K562 (cell line): ENCODE results near the gene SSR2. TPM values are rescaled to one million over a fixed set of nuclear protein-coding genes. Genes with fewer than 3 reads are reported as not detected.
A peak's percentile ranks its signal among the peaks of the same experiment; 100 is the strongest.

ENCODE experiments used
- ATAC-seq: fragments of 200-7000 bp; cut with Tn5 transposase; 3 replicates; pipeline ENCODE4 v1.9.1; 2020; ENCODE audit warnings: moderate library complexity
- BruUV-seq: library from RNA; stranded (reverse); fragments of 400-500 nt; replicated peaks from 2 replicates; lab custom pipeline; 2021; lab: Mats Ljungman, UMichigan
- CTCF ChIA-PET: fragments of 300-600 bp; formaldehyde crosslinking; extraction: SDS; loops from one replicate; lab custom pipeline; 2021; ENCODE audit warnings: low intra/inter-chr PET ratio; lab: Yijun Ruan, JAX
- POLR2A ChIA-PET: fragments of 300-600, 350-650 bp; sonication (Branson Sonifier 250); formaldehyde crosslinking; extraction: SDS; loops from one replicate; lab custom pipeline; 2021; ENCODE audit warnings: antibody characterized with exemption, inconsistent platforms; lab: Yijun Ruan, JAX
- DNase-seq, 4 experiments: peaks; one replicate each; pipeline versions ENCODE4 v3.0.0 to v3.0.0-alpha.2; 2011 to 2018; ENCODE audit warnings: low spot score in 3 of 4, mixed read lengths in 3 of 4; ENCODE audit errors: extremely low read depth in 1 of 4
- FAIRE-seq: peaks from 2 replicates; lab custom pipeline; 2011; peaks lifted over from hg19 to GRCh38; lab: Jason Lieb, UNC
- H2AFZ ChIP-seq: 2 replicates; pipeline ENCODE4 v1.6.0; 2011; ENCODE audit warnings: low read depth, low read length, control low read depth, inconsistent platforms
- H3K27ac ChIP-seq: fragments of 200-600 bp; 3 replicates; pipeline ENCODE4 v1.8.0; 2011; ENCODE audit warnings: low read depth, mild to moderate bottlenecking, control low read depth, inconsistent platforms, low read length, moderate library complexity, mixed read lengths; ENCODE audit errors: extremely low read depth
- H3K27me3 ChIP-seq, 2 experiments: fragments of 300-600 bp in 1 of 2; 2 replicates in 1 of 2; 3 replicates in 1 of 2; pipeline versions ENCODE4 v1.6.0 to v1.8.0; 2011; ENCODE audit warnings: inconsistent platforms in 2 of 2, low read length in 2 of 2, mild to moderate bottlenecking in 1 of 2, mixed read lengths in 1 of 2, moderate library complexity in 1 of 2; ENCODE audit not compliant: control insufficient read depth in 2 of 2, insufficient read depth in 2 of 2
- H3K36me3 ChIP-seq: fragments of 300-600 bp; 3 replicates; pipeline ENCODE4 v1.8.0; 2011; ENCODE audit warnings: mild to moderate bottlenecking, low read length, inconsistent platforms; ENCODE audit not compliant: control insufficient read depth, insufficient read depth
- H3K4me1 ChIP-seq, 2 experiments: fragments of 200-600 bp in 1 of 2; replicated peaks in 1 of 2; 2 replicates in 1 of 2; 3 replicates in 1 of 2; pipeline versions ENCODE4 v1.5.1 to v1.8.0; 2011; ENCODE audit warnings: inconsistent platforms in 2 of 2, low read length in 2 of 2, mild to moderate bottlenecking in 1 of 2, mixed read lengths in 1 of 2, moderate library complexity in 1 of 2; ENCODE audit not compliant: control insufficient read depth in 2 of 2, insufficient read depth in 2 of 2
- H3K4me2 ChIP-seq: 2 replicates; pipeline ENCODE4 v1.6.1; 2011; ENCODE audit warnings: low read length, control low read depth, inconsistent platforms, mixed read lengths; ENCODE audit not compliant: insufficient read depth
- H3K4me3 ChIP-seq: fragments of 200-600 bp; sonication (generic), shearing (Covaris generic); 2 replicates; pipeline ENCODE4 v1.5.1; 2016; ENCODE audit warnings: control low read depth, inconsistent platforms
- H3K79me2 ChIP-seq: fragments of 200-600 bp; 3 replicates; pipeline ENCODE4 v1.8.0; 2011; ENCODE audit warnings: low read length, inconsistent platforms; ENCODE audit not compliant: control insufficient read depth, insufficient read depth
- H3K9ac ChIP-seq, 2 experiments: 2 replicates each; pipeline versions ENCODE4 v1.6.0 to v1.6.1; 2011; ENCODE audit warnings: low read depth in 2 of 2, low read length in 2 of 2, control low read depth in 1 of 2, inconsistent platforms in 1 of 2, mild to moderate bottlenecking in 1 of 2, mixed read lengths in 1 of 2; ENCODE audit not compliant: insufficient read depth in 1 of 2
- H3K9me1 ChIP-seq: one replicate; pipeline ENCODE4 v1.6.0; 2011; ENCODE audit warnings: inconsistent platforms, mild to moderate bottlenecking, low read length, moderate library complexity; ENCODE audit not compliant: control insufficient read depth, insufficient read depth
- H3K9me3 ChIP-seq: replicated peaks from 2 replicates; pipeline ENCODE4 v1.5.1; 2011; ENCODE audit warnings: low read depth, low read length, inconsistent platforms; ENCODE audit not compliant: control insufficient read depth, insufficient read depth
- H4K20me1 ChIP-seq: replicated peaks from 2 replicates; pipeline ENCODE4 v1.6.1; 2011; ENCODE audit warnings: low read length, inconsistent platforms, mixed read lengths; ENCODE audit not compliant: control insufficient read depth, insufficient read depth
- ARHGAP35 ChIP-seq: fragments of 450-650 bp; IDR thresholded peaks from 2 replicates; pipeline ENCODE4 v1.6.1; 2018; ENCODE audit not compliant: partially characterized antibody
- BCL6 ChIP-seq: fragments of 250-450 bp; sonication (Bioruptor Pico); IDR thresholded peaks from 2 replicates; pipeline ENCODE4 v1.4.0; 2020
- BDP1 ChIP-seq: IDR thresholded peaks from 3 replicates; pipeline ENCODE4 v1.6.1; 2011; ENCODE audit not compliant: insufficient read length, insufficient read depth
- CBX3 ChIP-seq, 2 experiments: IDR thresholded peaks; 1 replicate in 1 of 2; 2 replicates in 1 of 2; pipeline ENCODE4 v1.6.1; 2012; ENCODE audit warnings: inconsistent platforms in 2 of 2, low read length in 2 of 2, borderline replicate concordance in 1 of 2, control low read depth in 1 of 2
- HMGN3 ChIP-seq: IDR thresholded peaks from 2 replicates; pipeline ENCODE4 v1.6.1; 2011; ENCODE audit warnings: borderline replicate concordance, low read depth, mild to moderate bottlenecking, mixed read lengths, low read length; ENCODE audit not compliant: insufficient read length; ENCODE audit errors: extremely low read depth
- HNRNPL ChIP-seq: fragments of 200-400 bp; formaldehyde crosslinking; IDR thresholded peaks from 2 replicates; pipeline ENCODE4 v1.6.1; 2017; ENCODE audit warnings: low read depth, mild to moderate bottlenecking, low read length
- NBN ChIP-seq: fragments of 450-650 bp; IDR thresholded peaks from 2 replicates; pipeline ENCODE4 v1.6.1; 2016; ENCODE audit warnings: low read depth, mild to moderate bottlenecking
- NRF1 ChIP-seq, 2 experiments: fragments of 450-650 bp; IDR thresholded peaks in 1 of 2; conservative IDR thresholded peaks in 1 of 2; 2 replicates each; pipeline ENCODE4 v1.6.1; 2014; ENCODE audit warnings: mild to moderate bottlenecking in 2 of 2
- PCBP1 ChIP-seq: fragments of 200-400 bp; formaldehyde crosslinking; IDR thresholded peaks from 2 replicates; pipeline ENCODE4 v1.6.1; 2018; ENCODE audit warnings: mild to moderate bottlenecking, low read depth, low read length; ENCODE audit not compliant: poor library complexity, severe bottlenecking
- RB1 ChIP-seq: fragments of 450-650 bp; IDR thresholded peaks from 2 replicates; pipeline ENCODE4 v1.6.1; 2017; ENCODE audit warnings: low read depth, mild to moderate bottlenecking
- RBM15 ChIP-seq: fragments of 200-400 bp; formaldehyde crosslinking; IDR thresholded peaks from 2 replicates; pipeline ENCODE4 v1.6.1; 2018; ENCODE audit warnings: mild to moderate bottlenecking, low read length, moderate library complexity; ENCODE audit not compliant: insufficient read depth
- RNF2 ChIP-seq: sonication (generic); IDR thresholded peaks from 2 replicates; pipeline ENCODE4 v1.6.1; 2016
- ZNF134 ChIP-seq: fragments of 250-450 bp; sonication (Bioruptor Pico); conservative IDR thresholded peaks from 2 replicates; pipeline ENCODE4 v1.4.0; 2020
- ZNF184 ChIP-seq: sonication (generic); formaldehyde crosslinking; IDR thresholded peaks from 2 replicates; pipeline ENCODE4 v1.5.0; 2020; ENCODE audit warnings: missing genetic modification reagents
- ZNF57 ChIP-seq: fragments of 450-650 bp; formaldehyde crosslinking; IDR thresholded peaks from 2 replicates; pipeline ENCODE4 v1.4.0; 2020; ENCODE audit warnings: mild to moderate bottlenecking, moderate library complexity
- WGBS: fragments of 100-300 bp; shearing (Covaris generic); methylation state at CpG from one replicate; pipeline ENCODE4 v1.1.6; 2016; ENCODE audit warnings: low coverage, mixed read lengths; ENCODE audit not compliant: insufficient coverage; ENCODE audit errors: missing lambda C conversion rate; 5-methylcytosine and 5-hydroxymethylcytosine counted together
- in situ Hi-C: fragments of 300-500 bp; cut with MboI; formaldehyde crosslinking; loops from 4 replicates; pipeline ENCODE4 v1.15.0; 2018; ENCODE audit warnings: inconsistent platforms, mixed read lengths
- intact Hi-C: fragments of 100-400 bp; cut with micrococcal nuclease; formaldehyde crosslinking; loops from 2 replicates; pipeline ENCODE4 v1.14.2; 2022
- polyA plus RNA-seq, 8 experiments: library from polyadenylated mRNA; depleted of rRNA in 4 of 8; stranded (reverse) in 5 of 8; unstranded in 3 of 8; fragments of >200 nt; fragmentation: Nextera tagmentation in 2 of 8; fragmentation: Illumina TruSeq in 1 of 8; extraction: Ambion mirVana in 2 of 8; extraction: Trizol in 1 of 8; gene quantifications; 2 replicates each; pipeline versions ENCODE4 v1.2.1 to v1.2.3, GENCODE V29; 2011 to 2014; ENCODE audit warnings: inconsistent platforms in 1 of 8, missing spikeins in 1 of 8
- total RNA-seq, 7 experiments: library from RNA; depleted of rRNA in 6 of 7; stranded (reverse); fragments of >200 nt in 6 of 7; fragmentation: Illumina TruSeq in 2 of 7; extraction: Trizol in 2 of 7; gene quantifications; 2 replicates each; pipeline versions ENCODE4 v1.2.1 to v1.2.3, GENCODE V29; 2011 to 2021; ENCODE audit warnings: low replicate concordance in 1 of 7
- TF ChIP-seq, protein P1 (sequence below): fragments of 200-800 bp; sonication (Bioruptor generic); IDR thresholded peaks from 2 replicates; pipeline ENCODE4 v1.6.1; 2017; ENCODE audit warnings: missing genetic modification characterization, missing compliant biosample characterization
- TF ChIP-seq, protein P2 (sequence below): sonication (generic); formaldehyde crosslinking; IDR thresholded peaks from 2 replicates; pipeline ENCODE4 v1.8.1; 2023; ENCODE audit warnings: mild to moderate bottlenecking, missing genetic modification reagents

The SSR2 gene
- total and polyA plus RNA-seq, 9 of the 15 experiments (the other 6 are each of a cell fraction or from before 2014, with no cell fraction given) = 161 to 411 (median 240) TPM

- in situ Hi-C loops (no loop called here), intact Hi-C loops (no loop called here)
- POLR2A ChIA-PET = interaction anchor here (0.7 to 6.0 kb wide), 7 partner anchors 7 to 35 kb away, joined by 3 to 41 read pairs (median 5); partner anchors contain the start of gene ARHGEF2
- Histone ChIP-seq H4K20me1 (peaks cover 9% of the 10 kb centered on the region; the same call in 1 of the 2 replicates), H3K4me2 (peak overlapping the region; percentile 67), H2AFZ (no peak overlapping the region), H3K36me3 (peaks cover 79% of the 10 kb centered on the region; the same call in 2 of the 3 replicates), H3K4me3 (0 out of 2 replicates have a peak overlapping the region, but pooled peaks have one; percentile 9), H3K9ac (peak overlapping the region; percentile 50 to 85), H3K79me2 (peaks cover 83% of the 10 kb centered on the region), H3K9me3 (no peaks in the 10 kb centered on the region), H3K4me1 (peaks cover 52 to 54% of the 10 kb centered on the region in 2 experiments), H3K27ac (peak overlapping the region; percentile 83), H3K9me1 (peaks cover 5% of the 10 kb centered on the region), H3K27me3 (no peaks in the 10 kb centered on the region)
- peak in 3 of 4 experiments; percentile 53 to 85 (median 80) for DNase-seq
- WGBS = 4% methylated on average over 10 of the region's 11 CpGs
- peak; percentile 91 for FAIRE-seq
- CTCF ChIA-PET = no interaction called here
- no TSS peak for BruUV-seq
- ATAC-seq = peak; percentile 83
- no peak for TF ChIP-seq PCBP1
- TF ChIP-seq HMGN3 = no peak
- peak; percentile 88 for TF ChIP-seq RNF2
- TF ChIP-seq HNRNPL = 0 out of 2 replicates have a peak, but pooled peaks have one; percentile 34
- TF ChIP-seq NRF1 (conservative IDR thresholded peaks at IDR 0.05 in 1 of 2, IDR thresholded peaks at IDR 0.05 in 1 of 2) = peak; percentile 50 to 59
- TF ChIP-seq, protein P1, sequence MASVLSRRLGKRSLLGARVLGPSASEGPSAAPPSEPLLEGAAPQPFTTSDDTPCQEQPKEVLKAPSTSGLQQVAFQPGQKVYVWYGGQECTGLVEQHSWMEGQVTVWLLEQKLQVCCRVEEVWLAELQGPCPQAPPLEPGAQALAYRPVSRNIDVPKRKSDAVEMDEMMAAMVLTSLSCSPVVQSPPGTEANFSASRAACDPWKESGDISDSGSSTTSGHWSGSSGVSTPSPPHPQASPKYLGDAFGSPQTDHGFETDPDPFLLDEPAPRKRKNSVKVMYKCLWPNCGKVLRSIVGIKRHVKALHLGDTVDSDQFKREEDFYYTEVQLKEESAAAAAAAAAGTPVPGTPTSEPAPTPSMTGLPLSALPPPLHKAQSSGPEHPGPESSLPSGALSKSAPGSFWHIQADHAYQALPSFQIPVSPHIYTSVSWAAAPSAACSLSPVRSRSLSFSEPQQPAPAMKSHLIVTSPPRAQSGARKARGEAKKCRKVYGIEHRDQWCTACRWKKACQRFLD (CRISPR knock-in tag) = no peak; the same call in 1 of the 2 replicates
- TF ChIP-seq CBX3 (IDR thresholded peaks at IDR 0.05; ENCODE audit: borderline replicate concordance in 1 of 2, low read length in 2 of 2) = no peak
- no peak for TF ChIP-seq ZNF57 (CRISPR knock-in tag)
- TF ChIP-seq NBN = peak; percentile 45; the same call in 1 of the 2 replicates
- no peak for TF ChIP-seq ZNF134
- TF ChIP-seq RB1 = 0 out of 2 replicates have a peak, but pooled peaks have one; percentile 12
- no peak for TF ChIP-seq RBM15
- 0 out of 2 replicates have a peak, but pooled peaks have one; percentile 47 for TF ChIP-seq BCL6 (CRISPR knock-in tag)
- TF ChIP-seq, protein P2, sequence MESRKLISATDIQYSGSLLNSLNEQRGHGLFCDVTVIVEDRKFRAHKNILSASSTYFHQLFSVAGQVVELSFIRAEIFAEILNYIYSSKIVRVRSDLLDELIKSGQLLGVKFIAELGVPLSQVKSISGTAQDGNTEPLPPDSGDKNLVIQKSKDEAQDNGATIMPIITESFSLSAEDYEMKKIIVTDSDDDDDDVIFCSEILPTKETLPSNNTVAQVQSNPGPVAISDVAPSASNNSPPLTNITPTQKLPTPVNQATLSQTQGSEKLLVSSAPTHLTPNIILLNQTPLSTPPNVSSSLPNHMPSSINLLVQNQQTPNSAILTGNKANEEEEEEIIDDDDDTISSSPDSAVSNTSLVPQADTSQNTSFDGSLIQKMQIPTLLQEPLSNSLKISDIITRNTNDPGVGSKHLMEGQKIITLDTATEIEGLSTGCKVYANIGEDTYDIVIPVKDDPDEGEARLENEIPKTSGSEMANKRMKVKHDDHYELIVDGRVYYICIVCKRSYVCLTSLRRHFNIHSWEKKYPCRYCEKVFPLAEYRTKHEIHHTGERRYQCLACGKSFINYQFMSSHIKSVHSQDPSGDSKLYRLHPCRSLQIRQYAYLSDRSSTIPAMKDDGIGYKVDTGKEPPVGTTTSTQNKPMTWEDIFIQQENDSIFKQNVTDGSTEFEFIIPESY (CRISPR knock-in tag) = no peak
- peak; percentile 67 for TF ChIP-seq ARHGAP35
- TF ChIP-seq ZNF184 (CRISPR knock-in tag) = no peak
- no peak for TF ChIP-seq BDP1
Observed at GRCh38 chr1:155970531-155971167, 50.1 kb downstream of the SSR2 start.
